ENCODE results near the gene DNAJC3.

GRCh38 chr13:95707035-95707434 lies 30.1 kb downstream of the DNAJC3 start:
- TF ChIP-seq, protein P1, sequence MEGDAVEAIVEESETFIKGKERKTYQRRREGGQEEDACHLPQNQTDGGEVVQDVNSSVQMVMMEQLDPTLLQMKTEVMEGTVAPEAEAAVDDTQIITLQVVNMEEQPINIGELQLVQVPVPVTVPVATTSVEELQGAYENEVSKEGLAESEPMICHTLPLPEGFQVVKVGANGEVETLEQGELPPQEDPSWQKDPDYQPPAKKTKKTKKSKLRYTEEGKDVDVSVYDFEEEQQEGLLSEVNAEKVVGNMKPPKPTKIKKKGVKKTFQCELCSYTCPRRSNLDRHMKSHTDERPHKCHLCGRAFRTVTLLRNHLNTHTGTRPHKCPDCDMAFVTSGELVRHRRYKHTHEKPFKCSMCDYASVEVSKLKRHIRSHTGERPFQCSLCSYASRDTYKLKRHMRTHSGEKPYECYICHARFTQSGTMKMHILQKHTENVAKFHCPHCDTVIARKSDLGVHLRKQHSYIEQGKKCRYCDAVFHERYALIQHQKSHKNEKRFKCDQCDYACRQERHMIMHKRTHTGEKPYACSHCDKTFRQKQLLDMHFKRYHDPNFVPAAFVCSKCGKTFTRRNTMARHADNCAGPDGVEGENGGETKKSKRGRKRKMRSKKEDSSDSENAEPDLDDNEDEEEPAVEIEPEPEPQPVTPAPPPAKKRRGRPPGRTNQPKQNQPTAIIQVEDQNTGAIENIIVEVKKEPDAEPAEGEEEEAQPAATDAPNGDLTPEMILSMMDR (conservative IDR thresholded peaks at IDR 0.05): no peak
- no peak for TF ChIP-seq ZFX (IDR thresholded peaks at IDR 0.05)

Data from C4-2B (cell line).